HEK293 (cell line): ENCODE measurements around the gene BTRC.
A peak's percentile ranks its signal among the peaks of the same experiment; 100 is the strongest.

Experiments used
- CTCF ChIA-PET: fragments of 350-600 bp; formaldehyde crosslinking; extraction: SDS; loops from one replicate; lab custom pipeline; 2021; ENCODE audit warnings: antibody characterized with exemption; lab: Yijun Ruan, JAX
- POLR2A ChIA-PET: fragments of 300-600 bp; formaldehyde crosslinking; extraction: SDS; loops from one replicate; lab custom pipeline; 2020; ENCODE audit warnings: antibody characterized with exemption, inconsistent platforms; lab: Yijun Ruan, JAX
- H3K27ac ChIP-seq: fragments of 200-500 bp; sonication (Bioruptor generic); 2 replicates; pipeline ENCODE4 v1.5.1; 2014; ENCODE audit warnings: low read depth, low read length, control low read depth, inconsistent platforms; ENCODE audit errors: extremely low read depth
- H3K36me3 ChIP-seq, 2 experiments: fragments of 200-500 bp in 1 of 2; sonication (Bioruptor generic) in 1 of 2; 1 replicate in 1 of 2; 2 replicates in 1 of 2; pipeline ENCODE4 v1.5.1; 2014 to 2017; ENCODE audit warnings: inconsistent platforms in 2 of 2, low read length in 2 of 2; ENCODE audit not compliant: control insufficient read depth in 2 of 2, insufficient read depth in 1 of 2
- H3K4me1 ChIP-seq: fragments of 200-500 bp; sonication (Bioruptor generic); 2 replicates; pipeline ENCODE4 v1.5.1; 2014; ENCODE audit warnings: mild to moderate bottlenecking, low read length, inconsistent platforms; ENCODE audit not compliant: control insufficient read depth, insufficient read depth
- H3K4me3 ChIP-seq: 2 replicates; pipeline ENCODE4 v1.5.1; 2011; ENCODE audit warnings: low read depth, mild to moderate bottlenecking, control low read depth, low read length, moderate library complexity
- H3K9me3 ChIP-seq: fragments of 200-500 bp; sonication (Bioruptor generic); 2 replicates; pipeline ENCODE4 v1.5.1; 2014; ENCODE audit warnings: low read depth, low read length, inconsistent platforms; ENCODE audit not compliant: control insufficient read depth, insufficient read depth
- IKZF3 ChIP-seq: fragments of 450-650 bp; IDR thresholded peaks from 2 replicates; pipeline ENCODE4 v1.5.0; 2018; ENCODE audit warnings: missing biosample characterization, mild to moderate bottlenecking, missing genetic modification characterization, moderate library complexity
- KLF1 ChIP-seq: fragments of 450-650 bp; formaldehyde crosslinking; IDR thresholded peaks from 2 replicates; pipeline ENCODE4 v1.5.1; 2016; ENCODE audit warnings: missing biosample characterization, missing genetic modification characterization
- REPIN1 ChIP-seq: fragments of 450-650 bp; formaldehyde crosslinking; IDR thresholded peaks from 2 replicates; pipeline ENCODE4 v1.5.1; 2017; ENCODE audit warnings: missing biosample characterization, missing genetic modification characterization, low read depth
- YY1 ChIP-seq: fragments of 450-650 bp; formaldehyde crosslinking; IDR thresholded peaks from 2 replicates; pipeline ENCODE4 v1.5.1; 2018; ENCODE audit warnings: missing biosample characterization, missing genetic modification characterization
- ZNF433 ChIP-seq: fragments of 450-650 bp; formaldehyde crosslinking; IDR thresholded peaks from 2 replicates; pipeline ENCODE4 v1.5.1; 2016; ENCODE audit warnings: missing biosample characterization, missing genetic modification characterization, low read depth
- TF ChIP-seq, protein P1 (sequence below): fragments of 450-650 bp; formaldehyde crosslinking; IDR thresholded peaks from 2 replicates; pipeline ENCODE4 v1.5.1; 2016; ENCODE audit warnings: missing biosample characterization, missing genetic modification characterization, borderline replicate concordance
- TF ChIP-seq, protein P2 (sequence below): fragments of 450-650 bp; formaldehyde crosslinking; IDR thresholded peaks from 2 replicates; pipeline ENCODE4 v1.5.1; 2016; ENCODE audit warnings: missing biosample characterization, missing genetic modification characterization
- TF ChIP-seq, protein P3 (sequence below): fragments of 450-650 bp; formaldehyde crosslinking; IDR thresholded peaks from 2 replicates; pipeline ENCODE4 v1.5.1; 2016; ENCODE audit warnings: missing biosample characterization, missing genetic modification characterization, low read depth

Gene BTRC

DNA sequence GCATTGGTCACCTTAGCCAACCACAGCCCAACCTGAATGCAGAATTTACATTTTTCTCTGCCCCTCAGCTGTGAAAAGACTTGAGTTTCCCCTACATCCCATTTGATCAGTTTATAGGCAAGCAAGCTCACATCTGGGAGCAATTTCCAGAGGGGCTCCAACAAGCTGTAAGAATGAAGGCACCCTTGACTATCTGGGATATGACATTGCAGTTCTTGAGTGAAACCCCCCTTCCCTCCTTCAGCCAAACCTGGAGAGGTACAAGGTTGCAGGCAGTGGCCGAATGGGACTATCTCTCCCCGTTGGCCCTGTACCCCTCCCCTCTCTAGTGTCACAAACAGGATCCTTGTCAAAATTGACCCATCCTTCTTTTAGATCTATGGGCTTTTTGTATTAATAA, 203.6 kb downstream of the BTRC start (continued):
- TF ChIP-seq, protein P1, sequence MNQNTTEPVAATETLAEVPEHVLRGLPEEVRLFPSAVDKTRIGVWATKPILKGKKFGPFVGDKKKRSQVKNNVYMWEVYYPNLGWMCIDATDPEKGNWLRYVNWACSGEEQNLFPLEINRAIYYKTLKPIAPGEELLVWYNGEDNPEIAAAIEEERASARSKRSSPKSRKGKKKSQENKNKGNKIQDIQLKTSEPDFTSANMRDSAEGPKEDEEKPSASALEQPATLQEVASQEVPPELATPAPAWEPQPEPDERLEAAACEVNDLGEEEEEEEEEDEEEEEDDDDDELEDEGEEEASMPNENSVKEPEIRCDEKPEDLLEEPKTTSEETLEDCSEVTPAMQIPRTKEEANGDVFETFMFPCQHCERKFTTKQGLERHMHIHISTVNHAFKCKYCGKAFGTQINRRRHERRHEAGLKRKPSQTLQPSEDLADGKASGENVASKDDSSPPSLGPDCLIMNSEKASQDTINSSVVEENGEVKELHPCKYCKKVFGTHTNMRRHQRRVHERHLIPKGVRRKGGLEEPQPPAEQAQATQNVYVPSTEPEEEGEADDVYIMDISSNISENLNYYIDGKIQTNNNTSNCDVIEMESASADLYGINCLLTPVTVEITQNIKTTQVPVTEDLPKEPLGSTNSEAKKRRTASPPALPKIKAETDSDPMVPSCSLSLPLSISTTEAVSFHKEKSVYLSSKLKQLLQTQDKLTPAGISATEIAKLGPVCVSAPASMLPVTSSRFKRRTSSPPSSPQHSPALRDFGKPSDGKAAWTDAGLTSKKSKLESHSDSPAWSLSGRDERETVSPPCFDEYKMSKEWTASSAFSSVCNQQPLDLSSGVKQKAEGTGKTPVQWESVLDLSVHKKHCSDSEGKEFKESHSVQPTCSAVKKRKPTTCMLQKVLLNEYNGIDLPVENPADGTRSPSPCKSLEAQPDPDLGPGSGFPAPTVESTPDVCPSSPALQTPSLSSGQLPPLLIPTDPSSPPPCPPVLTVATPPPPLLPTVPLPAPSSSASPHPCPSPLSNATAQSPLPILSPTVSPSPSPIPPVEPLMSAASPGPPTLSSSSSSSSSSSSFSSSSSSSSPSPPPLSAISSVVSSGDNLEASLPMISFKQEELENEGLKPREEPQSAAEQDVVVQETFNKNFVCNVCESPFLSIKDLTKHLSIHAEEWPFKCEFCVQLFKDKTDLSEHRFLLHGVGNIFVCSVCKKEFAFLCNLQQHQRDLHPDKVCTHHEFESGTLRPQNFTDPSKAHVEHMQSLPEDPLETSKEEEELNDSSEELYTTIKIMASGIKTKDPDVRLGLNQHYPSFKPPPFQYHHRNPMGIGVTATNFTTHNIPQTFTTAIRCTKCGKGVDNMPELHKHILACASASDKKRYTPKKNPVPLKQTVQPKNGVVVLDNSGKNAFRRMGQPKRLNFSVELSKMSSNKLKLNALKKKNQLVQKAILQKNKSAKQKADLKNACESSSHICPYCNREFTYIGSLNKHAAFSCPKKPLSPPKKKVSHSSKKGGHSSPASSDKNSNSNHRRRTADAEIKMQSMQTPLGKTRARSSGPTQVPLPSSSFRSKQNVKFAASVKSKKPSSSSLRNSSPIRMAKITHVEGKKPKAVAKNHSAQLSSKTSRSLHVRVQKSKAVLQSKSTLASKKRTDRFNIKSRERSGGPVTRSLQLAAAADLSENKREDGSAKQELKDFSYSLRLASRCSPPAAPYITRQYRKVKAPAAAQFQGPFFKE (tag by site-specific recombination): no peak

DNA sequence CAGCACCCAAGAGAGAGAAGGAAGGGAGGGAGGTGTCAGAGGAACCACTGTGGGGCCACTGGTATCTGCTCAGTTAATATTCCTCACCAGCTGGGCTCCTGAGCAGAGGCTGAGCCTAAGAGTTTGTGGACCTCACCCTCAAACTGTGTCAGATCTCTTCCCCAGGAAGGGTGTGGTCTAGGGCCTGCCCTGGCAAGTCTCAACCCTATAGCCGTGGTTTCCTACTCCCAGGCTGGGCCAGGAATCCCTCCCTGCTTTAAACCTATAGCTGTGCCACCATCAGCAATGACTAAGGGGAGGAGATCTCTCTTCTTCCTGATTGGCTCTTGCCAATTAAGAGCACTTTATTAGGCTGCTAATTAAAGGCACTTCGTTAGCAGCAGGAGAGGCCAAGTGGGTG, 204.2 kb downstream of the BTRC start:
- 0 out of 2 replicates have a peak, but pooled peaks have one; percentile 25 for TF ChIP-seq IKZF3 (tag by site-specific recombination)
- TF ChIP-seq, protein P2, sequence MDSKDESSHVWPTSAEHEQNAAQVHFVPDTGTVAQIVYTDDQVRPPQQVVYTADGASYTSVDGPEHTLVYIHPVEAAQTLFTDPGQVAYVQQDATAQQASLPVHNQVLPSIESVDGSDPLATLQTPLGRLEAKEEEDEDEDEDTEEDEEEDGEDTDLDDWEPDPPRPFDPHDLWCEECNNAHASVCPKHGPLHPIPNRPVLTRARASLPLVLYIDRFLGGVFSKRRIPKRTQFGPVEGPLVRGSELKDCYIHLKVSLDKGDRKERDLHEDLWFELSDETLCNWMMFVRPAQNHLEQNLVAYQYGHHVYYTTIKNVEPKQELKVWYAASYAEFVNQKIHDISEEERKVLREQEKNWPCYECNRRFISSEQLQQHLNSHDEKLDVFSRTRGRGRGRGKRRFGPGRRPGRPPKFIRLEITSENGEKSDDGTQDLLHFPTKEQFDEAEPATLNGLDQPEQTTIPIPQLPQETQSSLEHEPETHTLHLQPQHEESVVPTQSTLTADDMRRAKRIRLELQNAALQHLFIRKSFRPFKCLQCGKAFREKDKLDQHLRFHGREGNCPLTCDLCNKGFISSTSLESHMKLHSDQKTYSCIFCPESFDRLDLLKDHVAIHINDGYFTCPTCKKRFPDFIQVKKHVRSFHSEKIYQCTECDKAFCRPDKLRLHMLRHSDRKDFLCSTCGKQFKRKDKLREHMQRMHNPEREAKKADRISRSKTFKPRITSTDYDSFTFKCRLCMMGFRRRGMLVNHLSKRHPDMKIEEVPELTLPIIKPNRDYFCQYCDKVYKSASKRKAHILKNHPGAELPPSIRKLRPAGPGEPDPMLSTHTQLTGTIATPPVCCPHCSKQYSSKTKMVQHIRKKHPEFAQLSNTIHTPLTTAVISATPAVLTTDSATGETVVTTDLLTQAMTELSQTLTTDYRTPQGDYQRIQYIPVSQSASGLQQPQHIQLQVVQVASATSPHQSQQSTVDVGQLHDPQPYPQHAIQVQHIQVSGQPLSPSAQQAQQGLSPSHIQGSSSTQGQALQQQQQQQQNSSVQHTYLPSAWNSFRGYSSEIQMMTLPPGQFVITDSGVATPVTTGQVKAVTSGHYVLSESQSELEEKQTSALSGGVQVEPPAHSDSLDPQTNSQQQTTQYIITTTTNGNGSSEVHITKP (tag by site-specific recombination): 0 out of 2 replicates have a peak, but pooled peaks have one; percentile 18
- no peak for TF ChIP-seq YY1
- TF ChIP-seq ZNF433 (tag by site-specific recombination): no peak
- TF ChIP-seq KLF1 (tag by site-specific recombination): peak; percentile 86
- TF ChIP-seq, protein P3, sequence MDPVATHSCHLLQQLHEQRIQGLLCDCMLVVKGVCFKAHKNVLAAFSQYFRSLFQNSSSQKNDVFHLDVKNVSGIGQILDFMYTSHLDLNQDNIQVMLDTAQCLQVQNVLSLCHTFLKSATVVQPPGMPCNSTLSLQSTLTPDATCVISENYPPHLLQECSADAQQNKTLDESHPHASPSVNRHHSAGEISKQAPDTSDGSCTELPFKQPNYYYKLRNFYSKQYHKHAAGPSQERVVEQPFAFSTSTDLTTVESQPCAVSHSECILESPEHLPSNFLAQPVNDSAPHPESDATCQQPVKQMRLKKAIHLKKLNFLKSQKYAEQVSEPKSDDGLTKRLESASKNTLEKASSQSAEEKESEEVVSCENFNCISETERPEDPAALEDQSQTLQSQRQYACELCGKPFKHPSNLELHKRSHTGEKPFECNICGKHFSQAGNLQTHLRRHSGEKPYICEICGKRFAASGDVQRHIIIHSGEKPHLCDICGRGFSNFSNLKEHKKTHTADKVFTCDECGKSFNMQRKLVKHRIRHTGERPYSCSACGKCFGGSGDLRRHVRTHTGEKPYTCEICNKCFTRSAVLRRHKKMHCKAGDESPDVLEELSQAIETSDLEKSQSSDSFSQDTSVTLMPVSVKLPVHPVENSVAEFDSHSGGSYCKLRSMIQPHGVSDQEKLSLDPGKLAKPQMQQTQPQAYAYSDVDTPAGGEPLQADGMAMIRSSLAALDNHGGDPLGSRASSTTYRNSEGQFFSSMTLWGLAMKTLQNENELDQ (tag by site-specific recombination): no peak
- Histone ChIP-seq H3K4me1 (no peaks in the 10 kb centered on the region), H3K27ac (no peak overlapping the region), H3K36me3 (peaks cover 0 to 23% of the 10 kb centered on the region in 2 experiments; a peak in 1 of 3 replicates), H3K4me3 (no peak overlapping the region), H3K9me3 (no peaks in the 10 kb centered on the region)
- ChIA-PET CTCF (interaction anchor here (0.6 to 1.6 kb wide), 6 partner anchors 12 to 517 kb away, joined by 3 to 8 read pairs (median 3); no protein-coding TSS in a partner anchor), POLR2A (no interaction called here)

DNA sequence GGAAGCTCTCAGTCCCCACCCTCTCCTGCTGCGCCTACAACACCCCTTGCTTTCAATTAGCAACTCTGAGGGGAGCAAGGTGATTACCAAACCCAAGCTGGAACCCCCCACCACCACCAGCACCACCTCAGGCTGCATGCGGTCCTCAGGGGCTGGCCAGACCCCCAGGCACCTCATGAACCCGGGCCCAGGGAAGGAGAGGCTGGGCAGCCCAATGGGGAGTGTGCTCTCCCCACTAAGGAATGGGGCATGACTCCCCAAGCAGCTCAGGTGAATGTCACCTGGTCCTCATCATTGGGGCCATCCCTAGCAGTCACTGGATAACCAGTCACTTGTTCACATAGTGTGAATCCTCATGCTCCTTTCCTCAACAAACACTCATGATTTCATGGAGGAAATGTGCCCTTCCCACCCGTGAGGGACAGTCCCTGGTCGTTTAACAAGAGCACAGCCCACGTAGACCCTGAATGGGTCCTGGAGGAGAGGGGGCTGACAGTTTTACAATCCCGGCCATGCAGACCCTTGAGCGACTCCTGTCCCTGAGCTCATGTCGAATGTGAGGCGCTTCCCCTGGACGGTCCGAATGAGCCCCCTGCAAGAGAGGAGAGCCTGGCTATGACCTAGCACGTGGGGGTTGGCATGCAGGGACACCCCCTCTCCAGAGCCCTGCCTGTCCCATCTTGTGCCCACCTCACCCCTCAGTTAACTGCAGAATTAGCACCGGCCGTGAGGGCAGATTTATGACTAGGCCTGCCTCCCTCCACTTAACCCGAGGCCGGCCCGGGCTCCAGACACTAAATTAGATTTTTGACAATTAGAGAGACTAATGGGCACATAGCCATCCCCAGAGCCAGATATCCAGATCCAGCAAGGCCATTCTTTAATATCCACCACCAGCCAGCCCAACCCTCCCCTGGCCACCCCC, 205.0 kb downstream of the BTRC start:
- POLR2A ChIA-PET: no interaction called here
- CTCF ChIA-PET: interaction anchor here (0.6 to 1.6 kb wide), 5 partner anchors 11 to 518 kb away, joined by 3 to 8 read pairs (median 3); no protein-coding TSS in a partner anchor
- no peak for TF ChIP-seq REPIN1
- no peak overlapping the region for H3K27ac ChIP-seq
- peaks cover 0 to 18% of the 10 kb centered on the region in 2 experiments; a peak in 1 of 3 replicates for H3K36me3 ChIP-seq
- no peaks in the 10 kb centered on the region for H3K9me3 ChIP-seq
- no peaks in the 10 kb centered on the region for H3K4me1 ChIP-seq
- no peak overlapping the region for H3K4me3 ChIP-seq
